HTERT RPE-1 (cell line): ENCODE results near the gene RELCH.

Experiments used
- in situ Hi-C: fragments of 300-500 bp; cut with MboI; formaldehyde crosslinking; loops from 4 replicates; pipeline ENCODE4 v1.14.3; 2020; ENCODE audit warnings: low sequenced_read_pairs

The RELCH gene

DNA sequence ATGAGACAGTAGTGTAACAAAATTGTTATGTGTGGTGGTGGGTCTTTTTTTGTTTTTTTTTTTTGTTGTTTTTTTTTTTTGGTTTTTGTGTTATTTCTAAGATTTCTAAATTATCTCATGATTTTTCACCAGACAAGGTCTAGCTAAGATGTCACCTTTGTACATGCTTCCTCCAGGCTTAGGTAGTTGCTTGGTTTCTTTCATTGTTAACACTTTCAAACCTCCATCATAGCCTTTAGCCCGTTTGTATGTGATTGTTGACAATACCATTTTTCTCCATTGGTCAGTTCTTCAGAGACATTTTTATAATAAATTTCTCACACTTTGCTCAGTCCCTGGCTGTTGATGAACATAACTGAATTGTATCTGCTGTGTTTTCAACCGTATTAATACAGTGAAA is 2.2 kb downstream of the RELCH start:
- in situ Hi-C loops, result no loop called here

DNA sequence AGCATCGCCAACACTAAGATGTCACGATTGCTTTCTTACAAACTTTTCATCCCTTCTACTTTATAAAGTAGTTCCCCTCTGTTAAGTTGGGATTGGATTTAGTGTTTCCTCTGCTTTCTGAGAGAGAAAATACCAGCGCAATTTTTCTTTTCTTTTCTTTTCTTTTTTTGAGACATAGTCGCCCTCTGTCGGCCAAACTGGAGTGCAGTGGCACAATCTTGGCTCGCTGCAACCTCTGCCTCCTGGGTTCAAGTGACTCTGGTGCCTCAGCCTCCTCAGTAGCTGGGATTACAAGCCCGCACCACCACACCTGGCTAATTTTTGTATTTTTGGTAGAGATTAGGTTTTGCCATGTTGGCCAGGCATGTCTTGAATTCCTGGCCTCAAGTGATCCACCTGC is 9.0 kb downstream of the RELCH start:
- in situ Hi-C loops, result no loop called here

DNA sequence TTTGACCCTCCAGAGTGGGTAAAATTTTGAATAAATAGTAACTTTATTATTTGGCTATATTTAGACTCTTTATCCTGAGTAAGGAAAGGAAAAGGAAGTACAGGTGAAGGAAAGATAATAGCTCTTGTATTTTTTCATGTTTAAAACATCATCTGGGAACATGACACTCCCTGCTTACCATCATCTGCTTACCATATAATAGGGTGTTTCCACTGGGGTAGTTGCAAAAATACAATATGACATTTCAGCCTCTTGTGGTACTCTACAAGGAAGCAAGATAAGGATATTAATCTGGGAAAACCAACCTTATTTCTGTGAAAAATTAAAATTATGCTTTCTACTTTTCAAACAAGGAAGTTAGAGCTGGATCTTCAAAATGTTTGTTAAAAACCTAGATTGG is 9.9 kb downstream of the RELCH start:
- in situ Hi-C loops, result no loop called here

DNA sequence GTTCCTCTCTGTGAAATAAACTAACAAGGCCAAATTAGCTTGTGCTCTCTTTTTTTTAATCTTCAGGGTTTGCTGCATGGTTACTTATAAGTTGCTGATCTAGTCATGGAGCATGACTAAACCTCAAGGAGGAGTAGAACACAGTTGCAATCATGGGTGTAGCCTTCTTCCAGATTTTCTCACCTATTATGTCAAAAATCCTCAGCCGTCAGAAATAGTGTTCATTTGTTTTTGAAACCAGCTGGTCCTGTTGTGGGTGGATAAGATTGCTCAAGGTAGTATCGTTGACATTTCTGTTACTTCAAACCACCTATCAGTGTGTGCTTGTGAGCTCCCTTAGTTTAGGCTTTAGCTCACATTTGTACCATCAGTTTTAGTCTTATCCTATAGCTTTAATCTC is 11.2 kb downstream of the RELCH start:
- in situ Hi-C loops, result no loop called here

DNA sequence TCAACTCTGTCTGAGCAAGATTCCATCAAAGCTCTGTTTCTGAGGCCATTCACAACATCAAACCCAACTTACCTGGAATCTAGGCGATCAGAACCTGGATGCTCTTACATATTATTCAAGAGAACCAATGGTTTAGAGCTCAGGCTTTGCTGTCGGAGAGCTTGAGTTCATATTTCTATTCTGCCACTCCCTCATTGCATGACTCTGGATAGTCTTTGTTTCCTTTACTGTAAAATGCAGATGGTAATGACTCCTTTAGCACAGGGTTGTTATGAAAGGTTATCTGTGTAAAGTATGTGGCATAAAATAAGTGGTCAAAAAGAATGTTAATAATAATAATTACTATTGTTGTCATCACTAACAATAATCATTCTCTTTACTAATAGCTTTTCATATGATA is 12.6 kb downstream of the RELCH start:
- in situ Hi-C loops, result no loop called here

DNA sequence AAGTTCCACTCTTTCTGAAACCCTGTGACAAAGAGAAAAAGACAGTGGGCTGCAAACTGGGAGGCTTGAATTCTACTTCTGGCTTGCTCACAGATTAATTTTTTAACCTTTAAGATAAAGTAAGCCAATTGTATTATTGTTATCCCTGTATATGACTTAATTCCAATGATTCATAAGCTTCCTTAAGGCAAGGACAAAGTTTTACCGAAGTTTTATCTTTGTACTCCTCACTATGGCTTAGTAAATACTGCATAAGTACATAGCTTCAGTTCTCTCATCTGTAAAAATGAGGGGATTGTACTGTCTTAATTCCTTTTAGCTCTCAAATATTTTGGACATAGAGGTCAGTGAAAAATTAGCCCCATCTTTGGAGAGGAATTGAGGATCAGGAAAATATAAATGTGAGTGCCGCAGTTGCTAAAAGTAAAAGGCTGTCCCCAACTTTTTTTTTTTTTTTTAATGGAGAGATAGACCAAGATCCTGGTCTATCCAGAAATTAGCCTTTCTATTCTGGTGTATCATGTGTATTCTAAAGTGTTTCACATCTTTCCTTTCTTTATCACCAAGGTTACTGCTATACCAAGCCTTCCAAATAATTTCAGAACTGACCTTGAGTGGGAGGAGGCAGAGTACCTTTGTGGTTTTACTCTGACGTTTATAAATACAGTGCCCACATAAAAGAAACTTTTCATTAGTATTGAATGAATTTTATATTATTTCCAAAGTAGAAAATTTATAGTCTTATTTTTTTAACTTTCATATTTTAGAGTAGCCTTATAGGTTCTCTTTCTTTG is 13.3 kb downstream of the RELCH start:
- in situ Hi-C loops, result no loop called here

DNA sequence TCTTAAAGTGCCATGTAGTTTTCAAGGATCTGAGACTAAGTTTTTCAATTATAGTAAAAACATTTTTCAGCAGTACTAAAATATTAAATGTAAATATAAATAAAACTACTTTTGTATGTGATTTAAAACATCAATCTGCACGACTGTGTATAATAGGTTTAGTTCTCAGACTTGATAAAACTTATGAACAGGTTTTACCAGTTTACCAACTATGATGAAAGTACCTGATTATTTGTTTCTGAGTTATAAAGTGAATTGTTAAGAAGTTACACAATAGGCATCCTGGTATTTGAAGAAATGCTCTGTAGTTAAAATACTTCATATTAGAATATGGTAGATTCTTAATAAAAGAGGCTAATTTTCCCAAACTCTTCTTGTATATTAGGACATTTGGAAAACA is 14.8 kb downstream of the RELCH start:
- in situ Hi-C loops, result no loop called here

DNA sequence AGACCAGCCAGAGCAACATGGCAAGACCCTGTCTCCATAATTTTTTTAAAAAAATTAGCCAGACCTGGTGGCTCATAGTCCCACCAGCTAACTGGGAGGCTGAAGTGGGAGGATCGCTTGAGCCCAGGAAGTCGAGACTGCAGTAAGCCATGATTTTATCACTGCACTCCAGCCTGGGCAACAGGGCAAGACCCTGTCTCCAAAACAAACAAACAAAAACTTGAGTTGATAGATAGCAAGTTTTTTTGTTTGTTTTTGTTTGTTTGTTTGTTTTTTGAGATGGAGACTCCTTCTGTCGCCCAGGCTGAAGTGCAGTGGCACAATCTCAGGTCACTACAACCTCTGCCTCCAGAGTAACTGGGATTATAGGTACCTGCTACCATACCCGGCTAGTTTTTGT is 18.8 kb downstream of the RELCH start:
- in situ Hi-C loops, result no loop called here

DNA sequence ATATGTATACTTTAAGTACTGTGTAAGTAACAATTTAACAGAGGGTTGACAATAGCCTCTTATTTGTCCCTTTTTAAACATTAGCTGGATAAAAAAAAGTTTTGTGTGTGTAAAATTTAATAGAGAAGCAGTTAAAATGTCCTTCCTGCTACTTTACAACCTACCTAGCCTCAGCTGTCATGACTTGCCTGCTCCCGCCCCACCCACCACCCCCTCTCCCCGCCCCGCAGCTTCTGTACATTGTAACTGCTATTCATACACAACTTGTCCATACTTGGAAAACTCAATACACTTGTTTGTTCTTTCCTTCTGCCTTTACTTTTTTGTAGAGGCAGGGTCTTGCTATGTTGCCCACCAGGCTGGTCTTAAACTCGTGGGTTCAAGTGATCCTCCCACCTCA is 19.5 kb downstream of the RELCH start:
- in situ Hi-C loops, result no loop called here

DNA sequence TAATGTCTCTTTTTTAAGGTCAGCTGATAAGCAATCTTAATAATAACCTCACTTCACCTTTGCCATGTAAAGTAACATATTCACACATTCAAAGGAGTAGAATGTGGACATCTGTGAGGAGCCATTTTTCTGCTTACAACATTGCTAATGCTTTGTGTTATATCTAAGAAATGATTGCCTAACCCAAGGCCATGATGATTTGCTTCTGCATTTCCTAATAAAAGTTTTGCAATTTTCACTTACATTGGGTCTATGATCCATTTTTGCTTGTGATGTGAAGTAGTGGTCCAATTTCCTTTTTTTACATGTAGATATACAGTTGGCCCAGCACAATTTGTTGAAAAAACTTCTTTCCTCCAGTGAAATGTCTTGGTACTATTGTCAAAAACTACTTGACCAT is 22.0 kb downstream of the RELCH start:
- in situ Hi-C loops, result no loop called here

DNA sequence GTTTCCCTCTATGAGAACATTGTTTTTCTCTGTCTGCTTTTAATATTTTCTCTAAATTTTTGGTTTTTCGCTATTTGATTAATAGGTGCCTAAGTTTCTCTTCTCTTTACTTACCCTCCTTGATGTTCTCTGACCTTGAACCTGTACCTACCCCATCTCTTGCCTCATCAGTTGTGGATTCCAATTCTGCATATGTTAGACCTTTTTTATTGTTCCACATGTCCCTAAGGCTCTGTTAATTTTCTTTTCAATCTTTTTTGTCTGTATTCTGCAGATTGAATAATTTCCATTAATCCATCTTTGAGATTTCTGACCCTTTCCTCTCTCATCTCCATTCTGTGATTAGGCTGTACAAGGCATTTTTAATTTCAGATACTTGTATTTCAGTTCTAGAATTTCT is 23.1 kb downstream of the RELCH start:
- in situ Hi-C loops, result no loop called here

DNA sequence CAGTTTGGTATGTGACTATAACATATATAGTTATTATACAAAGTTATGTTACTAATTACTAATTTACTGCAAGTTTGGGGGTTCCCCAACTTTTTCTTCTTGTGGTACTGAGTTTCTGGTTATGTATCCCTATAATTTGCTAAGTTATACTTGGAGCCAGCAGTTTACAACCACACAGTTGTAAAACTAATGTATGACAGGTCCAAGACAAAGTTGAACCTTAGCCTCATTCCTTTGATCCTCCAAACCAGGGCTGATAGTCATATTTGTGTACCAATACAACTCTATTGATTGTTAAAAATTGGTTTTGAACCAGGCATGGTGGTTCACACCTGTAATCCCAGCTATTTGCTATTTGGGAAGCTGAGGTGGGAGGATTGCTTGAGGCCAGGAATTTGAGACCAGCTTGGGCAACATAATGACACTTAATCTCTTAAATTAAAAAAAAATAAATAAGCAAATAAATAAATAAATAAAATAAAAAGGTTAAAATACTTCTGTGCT is 24.3 kb downstream of the RELCH start:
- in situ Hi-C loops, result no loop called here

DNA sequence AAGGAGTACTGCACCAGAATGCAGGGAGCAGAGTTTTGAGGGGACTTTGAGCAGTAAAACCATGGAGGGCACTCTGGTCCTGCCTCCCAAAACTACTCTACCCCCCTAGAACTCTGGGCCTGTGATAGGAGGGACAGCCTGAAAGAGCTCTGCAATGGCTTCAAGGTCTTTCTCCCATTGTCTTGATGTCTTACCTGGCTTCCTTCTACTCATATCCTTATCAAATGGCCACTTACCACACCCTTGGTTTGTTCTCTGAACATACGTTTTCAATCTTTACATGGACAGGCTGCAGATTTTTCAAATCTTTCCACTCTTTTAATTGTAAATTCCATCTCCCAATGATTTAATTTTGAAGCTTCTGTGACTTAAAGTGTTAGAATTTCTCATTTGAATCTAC is 27.7 kb downstream of the RELCH start:
- in situ Hi-C loops, result no loop called here

DNA sequence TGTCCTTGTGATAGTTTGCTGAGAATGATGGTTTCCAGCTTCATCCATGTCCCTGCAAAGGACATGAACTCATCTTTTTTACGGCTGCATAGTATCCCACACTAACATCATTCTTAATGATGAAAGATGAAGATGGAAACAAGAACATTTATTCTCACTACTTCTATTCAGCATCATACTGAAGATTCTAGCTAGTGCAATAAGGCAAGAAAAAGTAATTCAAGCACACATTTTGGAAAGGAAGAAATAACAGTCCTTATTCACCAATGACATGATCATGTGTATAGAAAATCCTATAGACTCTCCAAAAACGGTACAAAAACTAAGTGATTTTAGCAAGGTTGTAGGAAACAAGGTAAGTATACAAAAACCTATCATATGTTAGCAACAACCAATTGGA is 37.2 kb downstream of the RELCH start:
- in situ Hi-C loops, result no loop called here

DNA sequence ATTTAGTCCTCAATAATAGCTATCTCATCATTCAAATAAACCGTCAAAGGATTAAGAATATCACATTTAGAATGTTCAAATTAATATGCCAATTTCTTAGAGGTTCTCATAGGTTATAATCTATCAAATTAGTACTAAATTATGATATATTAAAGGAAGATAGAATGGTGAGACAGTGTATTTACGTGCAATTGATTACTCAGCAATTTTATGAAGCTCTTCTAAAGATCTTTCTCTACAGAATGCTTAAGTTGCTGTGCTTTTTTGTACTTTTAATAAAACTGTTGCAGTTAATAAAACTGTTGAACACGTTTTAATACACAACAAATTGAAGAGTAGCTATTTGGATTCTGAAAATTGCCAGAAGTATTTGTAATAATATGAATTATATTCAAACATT is 39.0 kb downstream of the RELCH start:
- in situ Hi-C loops, result no loop called here

DNA sequence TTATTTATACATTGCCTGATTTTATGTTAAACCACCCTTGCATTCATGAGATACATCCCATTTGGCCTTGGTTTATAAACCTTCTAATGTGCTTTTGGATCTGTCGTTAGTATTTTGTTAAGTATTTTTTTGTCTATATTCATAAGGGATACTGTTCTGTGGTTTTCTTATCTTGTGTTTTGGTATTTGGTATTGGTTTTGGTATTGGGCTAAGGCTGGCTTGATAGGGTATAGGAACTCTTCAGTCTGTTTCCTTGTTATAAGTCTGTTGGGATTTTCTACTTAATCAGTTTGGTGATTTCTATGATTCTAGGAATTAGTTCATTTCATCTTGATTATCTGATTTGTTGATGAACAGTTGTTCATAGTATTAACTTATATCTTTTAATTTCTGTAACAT is 49.2 kb downstream of the RELCH start:
- in situ Hi-C loops, result no loop called here

DNA sequence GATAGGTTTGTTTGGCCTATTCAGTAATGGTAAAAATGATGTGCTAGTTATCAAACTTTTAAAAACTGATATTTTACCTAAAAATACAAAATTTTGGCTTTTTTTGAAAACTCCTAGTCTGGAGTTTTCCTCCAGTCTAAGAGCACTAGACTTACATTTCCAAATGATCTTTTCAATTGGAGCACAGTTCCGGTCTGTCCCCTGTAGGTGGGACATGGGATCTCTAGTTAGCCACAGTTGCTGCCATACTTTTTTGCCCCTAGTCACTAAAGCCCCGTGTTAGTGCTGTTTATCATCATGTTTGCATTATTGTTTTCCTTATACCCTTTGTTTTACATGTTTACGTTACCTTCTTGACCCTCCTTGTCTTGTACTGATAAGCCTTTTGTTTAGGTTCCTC is 52.4 kb downstream of the RELCH start:
- in situ Hi-C loops, result no loop called here

DNA sequence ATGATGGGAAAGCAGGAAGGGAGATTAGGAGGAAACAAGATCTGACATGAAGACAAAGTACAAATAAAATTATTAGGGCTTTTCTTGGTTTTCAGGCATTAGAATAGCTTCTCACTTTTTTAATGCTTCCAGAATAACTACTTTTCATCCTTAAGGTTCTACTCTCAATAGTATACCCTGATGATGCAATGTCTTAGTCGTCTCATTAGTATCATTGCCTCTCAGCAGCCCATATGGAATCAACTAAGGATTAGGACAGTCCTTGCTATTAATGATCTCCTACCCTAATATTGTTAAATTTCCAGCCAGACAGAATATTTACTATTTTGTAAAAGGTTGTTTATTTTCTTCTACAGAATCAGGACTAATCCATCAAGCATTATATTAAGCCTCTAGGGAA is 55.9 kb downstream of the RELCH start:
- in situ Hi-C loops, result no loop called here

DNA sequence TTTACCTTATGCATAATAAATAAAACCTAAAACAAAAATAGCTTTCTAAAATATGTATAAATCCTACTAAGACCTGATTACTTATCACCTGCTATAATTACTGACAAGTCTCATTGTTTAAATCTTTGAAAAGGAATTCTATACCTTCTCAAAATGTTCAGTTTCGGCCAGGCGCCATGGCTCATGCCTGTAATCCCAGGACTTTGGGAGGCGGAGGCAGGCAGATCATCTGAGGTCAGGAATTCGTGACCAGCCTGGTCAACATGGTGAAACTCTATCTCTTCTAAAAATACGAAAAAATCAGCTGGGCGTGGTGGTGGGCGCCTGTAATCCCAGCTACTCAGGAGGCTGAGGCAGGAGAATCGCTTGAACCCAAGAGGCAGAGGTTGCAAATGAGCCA is 58.1 kb downstream of the RELCH start:
- in situ Hi-C loops, result no loop called here

DNA sequence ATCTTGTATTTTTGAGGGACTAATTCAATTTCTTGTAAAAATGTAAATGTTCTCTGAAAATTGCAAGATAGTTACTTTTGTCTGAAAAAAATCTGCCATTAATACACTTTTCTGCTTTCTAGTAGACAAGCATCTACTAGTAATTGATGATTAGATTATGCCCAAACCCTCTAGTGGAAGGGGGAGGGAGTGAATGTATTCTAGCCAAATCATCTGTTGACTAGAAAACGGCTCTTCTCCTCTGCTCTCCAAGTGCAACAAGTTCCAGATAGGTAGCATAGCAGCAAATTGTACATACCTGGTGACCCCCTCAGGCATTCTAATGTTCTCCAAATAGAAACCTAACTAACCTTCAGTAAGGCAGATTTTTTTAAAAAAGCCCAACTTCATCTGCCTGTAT is 58.6 kb downstream of the RELCH start:
- in situ Hi-C loops, result no loop called here

DNA sequence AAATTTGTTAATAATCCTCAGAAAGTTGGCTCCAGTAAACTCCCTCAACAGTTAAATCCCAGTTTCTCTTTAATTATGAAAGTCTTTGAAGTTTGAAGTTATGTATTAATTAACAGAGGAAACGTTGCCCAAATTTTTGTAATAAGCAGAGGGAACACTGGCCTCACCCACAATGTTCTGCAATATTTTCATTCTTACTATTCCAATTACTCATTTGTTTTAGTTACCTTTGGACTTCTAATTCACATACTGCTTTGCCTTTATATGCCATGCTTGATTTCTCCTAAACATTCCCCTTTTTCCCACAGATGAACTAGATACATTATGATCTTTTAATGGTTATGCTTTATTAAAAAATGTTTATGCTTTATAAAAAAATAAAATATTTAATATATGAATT is 61.3 kb downstream of the RELCH start:
- in situ Hi-C loops, result no loop called here

DNA sequence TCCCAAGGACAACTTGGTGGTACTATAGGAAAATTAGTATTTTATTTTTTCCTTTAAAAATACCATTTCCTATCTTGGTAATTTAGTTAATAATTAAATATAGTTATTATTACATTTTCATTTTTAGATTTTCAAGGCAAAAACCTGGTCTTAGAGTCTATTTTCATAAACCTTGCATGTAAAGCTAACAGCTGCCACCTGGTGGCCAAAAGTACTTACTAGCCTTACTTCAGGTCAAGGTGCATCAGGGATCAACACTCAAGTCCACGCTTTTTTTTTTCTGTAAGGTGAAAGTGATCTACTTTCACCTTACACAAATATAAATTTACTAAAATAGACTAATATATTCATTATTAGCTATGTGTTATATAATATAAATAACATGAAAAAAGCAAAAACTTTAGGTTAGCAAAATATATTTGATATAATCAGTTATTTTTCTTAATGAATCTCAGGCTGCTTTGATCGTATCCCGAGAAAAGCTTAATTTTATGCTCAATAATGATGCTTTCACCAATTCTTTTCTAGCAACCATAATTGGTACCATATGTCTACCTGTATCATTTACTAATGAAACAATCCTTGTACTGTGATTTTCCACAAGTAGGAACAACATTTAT is 62.5 kb downstream of the RELCH start:
- in situ Hi-C loops, result no loop called here

DNA sequence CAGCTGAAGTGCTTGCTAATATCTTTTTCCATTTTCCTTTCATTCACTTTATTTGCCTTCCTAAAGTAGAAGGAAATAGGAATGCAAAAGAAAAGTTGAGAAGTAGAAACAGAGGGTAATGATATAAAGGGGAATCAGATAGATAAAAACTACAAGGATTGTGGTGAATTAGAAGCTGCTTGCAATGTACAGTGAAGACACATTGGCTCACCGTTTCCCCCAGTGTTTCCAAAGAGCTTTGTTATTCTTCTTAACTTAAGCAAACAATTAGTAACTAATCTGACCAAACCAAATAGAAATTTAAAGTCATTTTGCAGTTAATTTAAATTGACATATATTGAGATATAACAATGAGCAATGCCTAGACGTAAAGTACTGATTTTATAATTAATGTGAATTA is 63.4 kb downstream of the RELCH start:
- in situ Hi-C loops, result no loop called here
